ENCODE measurements around the gene ERICH3.

ERICH3 gene

DNA sequence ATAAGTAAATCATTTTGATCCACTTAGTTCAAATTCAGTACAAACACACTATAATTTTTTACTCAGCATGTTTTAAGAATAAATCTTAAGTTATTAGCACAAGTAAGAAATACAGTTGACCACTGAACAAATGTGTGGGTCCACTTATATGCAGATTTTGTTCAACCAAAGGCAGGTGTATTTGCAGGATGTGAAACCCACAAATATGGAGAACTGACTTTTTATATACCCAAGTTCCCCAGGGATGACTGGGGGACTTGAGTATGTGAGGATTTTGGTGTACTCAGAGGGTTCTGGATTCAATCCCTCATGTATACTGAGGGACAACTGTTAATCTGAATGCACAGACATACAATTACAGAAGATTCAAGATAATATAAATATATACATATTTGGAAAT is 25.7 kb upstream of the ERICH3 start:
- H4K20me1 ChIP-seq (ENCODE audit: control insufficient read depth, insufficient read depth, low read depth, low read length) = no peaks in the 10 kb centered on the region
- no peaks in the 10 kb centered on the region for H3F3A ChIP-seq (ENCODE audit: control insufficient read depth, insufficient read depth)
- H3K27me3 ChIP-seq (ENCODE audit: control insufficient read depth, low read length) = no peaks in the 10 kb centered on the region
- TF ChIP-seq EZH2phosphoT487 (IDR thresholded peaks at IDR 0.05; ENCODE audit: borderline replicate concordance, low read length) = no peak
- TF ChIP-seq, protein P1, sequence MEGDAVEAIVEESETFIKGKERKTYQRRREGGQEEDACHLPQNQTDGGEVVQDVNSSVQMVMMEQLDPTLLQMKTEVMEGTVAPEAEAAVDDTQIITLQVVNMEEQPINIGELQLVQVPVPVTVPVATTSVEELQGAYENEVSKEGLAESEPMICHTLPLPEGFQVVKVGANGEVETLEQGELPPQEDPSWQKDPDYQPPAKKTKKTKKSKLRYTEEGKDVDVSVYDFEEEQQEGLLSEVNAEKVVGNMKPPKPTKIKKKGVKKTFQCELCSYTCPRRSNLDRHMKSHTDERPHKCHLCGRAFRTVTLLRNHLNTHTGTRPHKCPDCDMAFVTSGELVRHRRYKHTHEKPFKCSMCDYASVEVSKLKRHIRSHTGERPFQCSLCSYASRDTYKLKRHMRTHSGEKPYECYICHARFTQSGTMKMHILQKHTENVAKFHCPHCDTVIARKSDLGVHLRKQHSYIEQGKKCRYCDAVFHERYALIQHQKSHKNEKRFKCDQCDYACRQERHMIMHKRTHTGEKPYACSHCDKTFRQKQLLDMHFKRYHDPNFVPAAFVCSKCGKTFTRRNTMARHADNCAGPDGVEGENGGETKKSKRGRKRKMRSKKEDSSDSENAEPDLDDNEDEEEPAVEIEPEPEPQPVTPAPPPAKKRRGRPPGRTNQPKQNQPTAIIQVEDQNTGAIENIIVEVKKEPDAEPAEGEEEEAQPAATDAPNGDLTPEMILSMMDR (IDR thresholded peaks at IDR 0.05; ENCODE audit: low read depth, low read length, poor library complexity, severe bottlenecking) = no peak
- no peak overlapping the region for H3K4me3 ChIP-seq (ENCODE audit: low read length)
- H3K79me2 ChIP-seq (ENCODE audit: control insufficient read depth, low read length) = no peaks in the 10 kb centered on the region
- no peaks in the 10 kb centered on the region for H3K9me2 ChIP-seq (replicated peaks; ENCODE audit: control insufficient read depth, low read length)
- H3K4me2 ChIP-seq (ENCODE audit: low read length) = no peak overlapping the region
- H3K36me3 ChIP-seq (ENCODE audit: control insufficient read depth, low read length) = peaks cover 10% of the 10 kb centered on the region
- H3K4me1 ChIP-seq (ENCODE audit: control insufficient read depth, low read length) = no peaks in the 10 kb centered on the region
- H3K9me3 ChIP-seq (ENCODE audit: control insufficient read depth, insufficient read depth, low read length) = no peaks in the 10 kb centered on the region
- no peak overlapping the region for H3K27ac ChIP-seq (ENCODE audit: low read depth, low read length)

- TF ChIP-seq, protein P1 (IDR thresholded peaks at IDR 0.05; ENCODE audit: low read depth, low read length, poor library complexity, severe bottlenecking) = no peak
- no peak for TF ChIP-seq EZH2phosphoT487 (IDR thresholded peaks at IDR 0.05; ENCODE audit: borderline replicate concordance, low read length)
- no peaks in the 10 kb centered on the region for H3K79me2 ChIP-seq (ENCODE audit: control insufficient read depth, low read length)
- no peaks in the 10 kb centered on the region for H3K9me3 ChIP-seq (ENCODE audit: control insufficient read depth, insufficient read depth, low read length)
- no peaks in the 10 kb centered on the region for H3K9me2 ChIP-seq (replicated peaks; ENCODE audit: control insufficient read depth, low read length)
- H3K27ac ChIP-seq (ENCODE audit: low read depth, low read length) = no peak overlapping the region
- H3K4me2 ChIP-seq (ENCODE audit: low read length) = no peak overlapping the region
- no peaks in the 10 kb centered on the region for H3K4me1 ChIP-seq (ENCODE audit: control insufficient read depth, low read length)
- H4K20me1 ChIP-seq (ENCODE audit: control insufficient read depth, insufficient read depth, low read depth, low read length) = no peaks in the 10 kb centered on the region
- peaks cover 2% of the 10 kb centered on the region; the same call in 1 of the 2 replicates for H3K36me3 ChIP-seq (ENCODE audit: control insufficient read depth, low read length)
- no peaks in the 10 kb centered on the region for H3F3A ChIP-seq (ENCODE audit: control insufficient read depth, insufficient read depth)
- no peaks in the 10 kb centered on the region for H3K27me3 ChIP-seq (ENCODE audit: control insufficient read depth, low read length)
- H3K4me3 ChIP-seq (ENCODE audit: low read length) = no peak overlapping the region
Measured at GRCh38 chr1:74697832-74698231, 24.2 kb upstream of the ERICH3 start.

DNA sequence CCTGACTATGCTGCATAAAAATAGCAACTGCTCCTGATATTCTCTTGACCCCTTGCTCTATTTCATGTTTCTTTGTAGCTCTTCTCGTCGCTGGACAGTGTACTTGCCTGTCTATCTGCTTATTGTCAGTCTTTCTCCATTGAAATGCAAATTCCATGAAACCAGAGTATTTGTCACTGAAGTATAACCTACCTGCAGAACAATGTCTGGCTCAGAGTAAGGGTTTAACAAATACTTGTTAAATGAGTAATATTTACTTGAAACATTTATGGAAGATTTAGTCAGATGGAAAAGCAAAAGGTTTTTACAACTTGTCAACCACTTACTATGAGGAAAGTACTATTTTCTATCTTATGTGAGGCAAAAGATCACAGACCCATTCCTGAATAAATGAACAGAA is 19.9 kb upstream of the ERICH3 start:
- Histone ChIP-seq H3K9me3 (ENCODE audit: control insufficient read depth, insufficient read depth, low read length) (no peaks in the 10 kb centered on the region), H3K27me3 (ENCODE audit: control insufficient read depth, low read length) (no peaks in the 10 kb centered on the region), H3K4me1 (ENCODE audit: control insufficient read depth, low read length) (no peaks in the 10 kb centered on the region), H3K4me3 (ENCODE audit: low read length) (no peak overlapping the region), H3K79me2 (ENCODE audit: control insufficient read depth, low read length) (no peaks in the 10 kb centered on the region), H3K36me3 (ENCODE audit: control insufficient read depth, low read length) (no peaks in the 10 kb centered on the region), H3K27ac (ENCODE audit: low read depth, low read length) (no peak overlapping the region), H3F3A (ENCODE audit: control insufficient read depth, insufficient read depth) (no peaks in the 10 kb centered on the region), H4K20me1 (ENCODE audit: control insufficient read depth, insufficient read depth, low read depth, low read length) (no peaks in the 10 kb centered on the region), H3K4me2 (ENCODE audit: low read length) (no peak overlapping the region), H3K9me2 (replicated peaks; ENCODE audit: control insufficient read depth, low read length) (no peaks in the 10 kb centered on the region)
- TF ChIP-seq, protein P1 (IDR thresholded peaks at IDR 0.05; ENCODE audit: low read depth, low read length, poor library complexity, severe bottlenecking) = no peak
- no peak for TF ChIP-seq EZH2phosphoT487 (IDR thresholded peaks at IDR 0.05; ENCODE audit: borderline replicate concordance, low read length)

DNA sequence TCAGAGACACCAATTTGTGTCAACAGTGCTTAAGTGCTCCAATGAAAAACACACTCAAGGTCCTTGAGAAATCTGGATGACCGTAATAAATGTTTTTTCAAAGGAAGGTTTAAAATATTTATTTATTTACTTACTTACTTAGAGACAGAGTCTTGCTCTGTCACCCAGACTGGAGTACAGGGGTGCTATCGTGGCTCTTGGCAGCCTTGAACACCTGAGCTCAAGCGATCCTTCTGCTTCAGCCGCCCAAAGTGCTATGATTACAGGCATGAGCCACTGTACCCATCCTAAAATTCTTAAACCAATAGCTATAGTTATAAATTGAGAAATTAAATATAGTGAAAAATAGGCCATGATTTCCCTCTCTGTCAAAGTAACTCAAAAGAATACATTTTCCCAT is 17.3 kb upstream of the ERICH3 start:
- Histone ChIP-seq H3K4me2 (ENCODE audit: low read length) (no peak overlapping the region), H3F3A (ENCODE audit: control insufficient read depth, insufficient read depth) (no peaks in the 10 kb centered on the region), H3K4me3 (ENCODE audit: low read length) (no peak overlapping the region), H3K79me2 (ENCODE audit: control insufficient read depth, low read length) (no peaks in the 10 kb centered on the region), H4K20me1 (ENCODE audit: control insufficient read depth, insufficient read depth, low read depth, low read length) (no peaks in the 10 kb centered on the region), H3K36me3 (ENCODE audit: control insufficient read depth, low read length) (no peaks in the 10 kb centered on the region), H3K27ac (ENCODE audit: low read depth, low read length) (no peak overlapping the region), H3K4me1 (ENCODE audit: control insufficient read depth, low read length) (no peaks in the 10 kb centered on the region), H3K9me2 (replicated peaks; ENCODE audit: control insufficient read depth, low read length) (no peaks in the 10 kb centered on the region), H3K9me3 (ENCODE audit: control insufficient read depth, insufficient read depth, low read length) (no peaks in the 10 kb centered on the region), H3K27me3 (ENCODE audit: control insufficient read depth, low read length) (no peaks in the 10 kb centered on the region)
- TF ChIP-seq EZH2phosphoT487 (IDR thresholded peaks at IDR 0.05; ENCODE audit: borderline replicate concordance, low read length) = no peak
- TF ChIP-seq, protein P1 (IDR thresholded peaks at IDR 0.05; ENCODE audit: low read depth, low read length, poor library complexity, severe bottlenecking) = no peak
